Measurements from ENCODE around the gene ADAMTSL1. TPM values are rescaled to one million over a fixed set of nuclear protein-coding genes. Genes with fewer than 3 reads are reported as not detected.

Gene ADAMTSL1, protein sequence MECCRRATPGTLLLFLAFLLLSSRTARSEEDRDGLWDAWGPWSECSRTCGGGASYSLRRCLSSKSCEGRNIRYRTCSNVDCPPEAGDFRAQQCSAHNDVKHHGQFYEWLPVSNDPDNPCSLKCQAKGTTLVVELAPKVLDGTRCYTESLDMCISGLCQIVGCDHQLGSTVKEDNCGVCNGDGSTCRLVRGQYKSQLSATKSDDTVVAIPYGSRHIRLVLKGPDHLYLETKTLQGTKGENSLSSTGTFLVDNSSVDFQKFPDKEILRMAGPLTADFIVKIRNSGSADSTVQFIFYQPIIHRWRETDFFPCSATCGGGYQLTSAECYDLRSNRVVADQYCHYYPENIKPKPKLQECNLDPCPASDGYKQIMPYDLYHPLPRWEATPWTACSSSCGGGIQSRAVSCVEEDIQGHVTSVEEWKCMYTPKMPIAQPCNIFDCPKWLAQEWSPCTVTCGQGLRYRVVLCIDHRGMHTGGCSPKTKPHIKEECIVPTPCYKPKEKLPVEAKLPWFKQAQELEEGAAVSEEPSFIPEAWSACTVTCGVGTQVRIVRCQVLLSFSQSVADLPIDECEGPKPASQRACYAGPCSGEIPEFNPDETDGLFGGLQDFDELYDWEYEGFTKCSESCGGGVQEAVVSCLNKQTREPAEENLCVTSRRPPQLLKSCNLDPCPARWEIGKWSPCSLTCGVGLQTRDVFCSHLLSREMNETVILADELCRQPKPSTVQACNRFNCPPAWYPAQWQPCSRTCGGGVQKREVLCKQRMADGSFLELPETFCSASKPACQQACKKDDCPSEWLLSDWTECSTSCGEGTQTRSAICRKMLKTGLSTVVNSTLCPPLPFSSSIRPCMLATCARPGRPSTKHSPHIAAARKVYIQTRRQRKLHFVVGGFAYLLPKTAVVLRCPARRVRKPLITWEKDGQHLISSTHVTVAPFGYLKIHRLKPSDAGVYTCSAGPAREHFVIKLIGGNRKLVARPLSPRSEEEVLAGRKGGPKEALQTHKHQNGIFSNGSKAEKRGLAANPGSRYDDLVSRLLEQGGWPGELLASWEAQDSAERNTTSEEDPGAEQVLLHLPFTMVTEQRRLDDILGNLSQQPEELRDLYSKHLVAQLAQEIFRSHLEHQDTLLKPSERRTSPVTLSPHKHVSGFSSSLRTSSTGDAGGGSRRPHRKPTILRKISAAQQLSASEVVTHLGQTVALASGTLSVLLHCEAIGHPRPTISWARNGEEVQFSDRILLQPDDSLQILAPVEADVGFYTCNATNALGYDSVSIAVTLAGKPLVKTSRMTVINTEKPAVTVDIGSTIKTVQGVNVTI (N-terminal part only)
- total RNA-seq, result 100 to 1,000 TPM in 3 of 4 donors, 10 to 100 TPM in 1; 21.3 to 138 (median 125) TPM

DNA sequence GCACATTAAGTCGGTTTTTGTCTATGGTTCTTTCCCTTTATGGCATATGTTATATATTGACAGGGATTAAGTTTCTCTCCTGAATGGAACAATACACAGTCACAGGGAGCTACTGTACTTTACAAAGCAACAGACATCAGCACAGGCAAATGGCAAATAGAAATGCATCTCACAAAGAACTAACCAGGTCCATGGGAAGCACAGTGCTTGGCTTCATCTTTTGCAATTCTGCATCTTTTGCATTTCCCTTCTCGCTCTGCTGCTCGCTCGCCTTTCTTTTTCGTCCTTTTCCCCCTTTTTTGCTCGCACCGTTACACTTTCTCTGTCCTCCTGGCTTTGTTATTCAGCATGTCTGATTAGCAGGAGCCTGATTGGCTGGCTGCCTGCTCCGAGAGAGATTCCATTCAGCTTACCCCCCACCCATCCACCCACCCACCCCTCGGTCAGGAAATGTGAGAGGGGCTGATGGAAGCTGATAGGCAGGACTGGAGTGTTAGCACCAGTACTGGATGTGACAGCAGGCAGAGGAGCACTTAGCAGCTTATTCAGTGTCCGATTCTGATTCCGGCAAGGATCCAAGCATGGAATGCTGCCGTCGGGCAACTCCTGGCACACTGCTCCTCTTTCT, at the start of gene ADAMTSL1:
ADAMTSL1 (plus strand) TSS at position 502 of the 628 bp plus-strand sequence; CDS start at position 582, 80 bp downstream.
- H3K36me3 ChIP-seq, result no peaks in the 10 kb centered on the region
- WGBS, 2 donors (ENCODE audit: low coverage in 1 of 2), result 1 to 3% methylated on average over 5 to 13 of the region's 13 CpGs
- ATAC-seq, result peak; percentile 56
- H3K4me1 ChIP-seq, result peaks cover 4 to 45% (median 15%) of the 10 kb centered on the region in 3 donors
- peaks cover 0 to 6% (median 0%) of the 10 kb centered on the region in 3 donors for H3K9me3 ChIP-seq
- peak within 1 kb of the TSS; percentile 66 to 73 (median 68) for H3K27ac ChIP-seq
- H3K27me3 ChIP-seq, result no peaks in the 10 kb centered on the region
- peak; percentile 18 for TF ChIP-seq POLR2AphosphoS5 (IDR thresholded peaks at IDR 0.05)
- TF ChIP-seq EP300 (IDR thresholded peaks at IDR 0.05), result no peak
- peak within 1 kb of the TSS; percentile 47 to 56 for H3K4me3 ChIP-seq

DNA sequence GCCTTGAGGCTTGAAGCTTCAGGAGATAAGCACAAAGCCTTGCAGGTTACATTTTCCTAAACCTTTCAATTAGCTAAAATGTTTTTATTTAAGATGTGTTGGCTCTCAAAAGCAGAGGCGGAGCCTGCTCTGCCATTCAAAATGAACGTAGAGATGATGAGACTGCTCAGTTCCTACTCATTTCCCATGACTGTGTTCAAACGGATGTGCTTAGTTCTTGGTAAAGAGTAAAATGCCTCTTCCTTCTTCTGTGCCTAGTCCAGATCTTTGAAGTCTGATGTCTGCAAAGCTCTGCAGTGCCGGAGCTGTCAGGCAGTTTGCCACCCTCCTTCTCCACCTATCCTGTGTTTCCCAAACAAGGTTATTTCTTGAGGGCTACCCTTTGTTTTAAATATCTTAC, 46.3 kb upstream of the ADAMTSL1 start:
- Histone ChIP-seq H3K4me3 (no peak overlapping the region), H3K27ac (peak overlapping the region in 3 of 4 donors; percentile 0 to 26 (median 17)), H3K36me3 (no peaks in the 10 kb centered on the region), H3K9me3 (no peaks in the 10 kb centered on the region), H3K27me3 (no peaks in the 10 kb centered on the region), H3K4me1 (peaks cover 0 to 33% (median 0%) of the 10 kb centered on the region in 3 donors)
- no peak for ATAC-seq
- WGBS, 2 donors (ENCODE audit: low coverage in 1 of 2), result 40 to 41% methylated on average over 4 of the region's 4 CpGs
- TF ChIP-seq EP300 (IDR thresholded peaks at IDR 0.05) (no peak), POLR2A (IDR thresholded peaks at IDR 0.05) (no peak), POLR2AphosphoS5 (IDR thresholded peaks at IDR 0.05) (no peak)
- TF ChIP-seq, protein P1, sequence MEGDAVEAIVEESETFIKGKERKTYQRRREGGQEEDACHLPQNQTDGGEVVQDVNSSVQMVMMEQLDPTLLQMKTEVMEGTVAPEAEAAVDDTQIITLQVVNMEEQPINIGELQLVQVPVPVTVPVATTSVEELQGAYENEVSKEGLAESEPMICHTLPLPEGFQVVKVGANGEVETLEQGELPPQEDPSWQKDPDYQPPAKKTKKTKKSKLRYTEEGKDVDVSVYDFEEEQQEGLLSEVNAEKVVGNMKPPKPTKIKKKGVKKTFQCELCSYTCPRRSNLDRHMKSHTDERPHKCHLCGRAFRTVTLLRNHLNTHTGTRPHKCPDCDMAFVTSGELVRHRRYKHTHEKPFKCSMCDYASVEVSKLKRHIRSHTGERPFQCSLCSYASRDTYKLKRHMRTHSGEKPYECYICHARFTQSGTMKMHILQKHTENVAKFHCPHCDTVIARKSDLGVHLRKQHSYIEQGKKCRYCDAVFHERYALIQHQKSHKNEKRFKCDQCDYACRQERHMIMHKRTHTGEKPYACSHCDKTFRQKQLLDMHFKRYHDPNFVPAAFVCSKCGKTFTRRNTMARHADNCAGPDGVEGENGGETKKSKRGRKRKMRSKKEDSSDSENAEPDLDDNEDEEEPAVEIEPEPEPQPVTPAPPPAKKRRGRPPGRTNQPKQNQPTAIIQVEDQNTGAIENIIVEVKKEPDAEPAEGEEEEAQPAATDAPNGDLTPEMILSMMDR (IDR thresholded peaks at IDR 0.05), result no peak

DNA sequence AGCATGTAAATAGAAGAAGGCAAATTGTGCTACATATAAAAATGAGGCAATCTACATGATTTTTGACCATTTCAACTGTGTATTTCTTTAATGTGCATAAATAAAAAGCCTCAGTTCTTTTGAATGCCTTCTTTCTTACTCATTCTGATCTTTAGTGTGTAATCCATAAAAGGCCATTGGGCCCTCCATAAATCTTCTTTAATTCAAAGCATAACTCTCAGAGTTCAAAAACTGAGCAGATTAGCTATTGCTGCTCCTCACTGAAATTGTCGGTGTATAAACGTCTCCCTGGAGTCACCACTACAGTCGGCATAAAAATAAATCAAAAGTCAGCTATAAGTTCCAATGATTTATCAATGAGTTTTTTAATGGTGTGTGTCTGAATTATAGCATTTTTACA, 45.3 kb upstream of the ADAMTSL1 start:
- Histone ChIP-seq H3K36me3 (no peaks in the 10 kb centered on the region), H3K4me1 (peaks cover 0 to 33% (median 0%) of the 10 kb centered on the region in 3 donors), H3K27ac (peak overlapping the region in 1 of 4 donors; percentile 26), H3K4me3 (no peak overlapping the region), H3K9me3 (no peaks in the 10 kb centered on the region), H3K27me3 (no peaks in the 10 kb centered on the region)
- 38 to 58% methylated on average over 3 of the region's 3 CpGs for WGBS, 2 donors (ENCODE audit: low coverage in 1 of 2)
- ATAC-seq, result no peak
- TF ChIP-seq, protein P1 (IDR thresholded peaks at IDR 0.05), result no peak
- no peak for TF ChIP-seq POLR2A (IDR thresholded peaks at IDR 0.05)
- no peak for TF ChIP-seq POLR2AphosphoS5 (IDR thresholded peaks at IDR 0.05)
- no peak for TF ChIP-seq EP300 (IDR thresholded peaks at IDR 0.05)

DNA sequence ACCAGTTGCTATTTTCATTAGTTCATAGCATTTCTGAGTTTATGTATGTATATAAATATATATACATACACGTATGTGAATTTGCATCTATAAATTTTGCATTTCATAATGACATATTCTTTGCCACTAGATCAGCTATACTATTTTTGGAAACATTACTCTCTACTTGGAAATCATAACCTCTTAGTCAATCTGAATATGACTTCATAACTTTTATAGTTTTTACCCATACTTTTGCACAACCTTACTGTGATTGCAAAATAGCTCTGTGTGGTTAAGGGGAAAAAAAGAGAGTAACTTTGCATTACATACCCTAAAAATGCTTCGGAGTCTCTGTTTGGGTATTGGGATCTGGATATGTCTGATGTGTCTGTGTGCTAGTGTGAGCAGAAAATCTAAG, 44.9 kb upstream of the ADAMTSL1 start:
- Histone ChIP-seq H3K4me1 (peaks cover 0 to 31% (median 0%) of the 10 kb centered on the region in 3 donors), H3K9me3 (no peaks in the 10 kb centered on the region), H3K36me3 (no peaks in the 10 kb centered on the region), H3K27ac (no peak overlapping the region), H3K4me3 (no peak overlapping the region), H3K27me3 (no peaks in the 10 kb centered on the region)
- no peak for ATAC-seq
- WGBS, 2 donors (ENCODE audit: low coverage in 1 of 2), result 66 to 92% methylated on average over 2 of the region's 2 CpGs
- TF ChIP-seq EP300 (IDR thresholded peaks at IDR 0.05) (no peak), POLR2AphosphoS5 (IDR thresholded peaks at IDR 0.05) (no peak), POLR2A (IDR thresholded peaks at IDR 0.05) (no peak)
- TF ChIP-seq, protein P1 (IDR thresholded peaks at IDR 0.05), result no peak
